ENCODE results near the gene MACROD1. TPM values are rescaled to one million over a fixed set of nuclear protein-coding genes. Genes with fewer than 3 reads are reported as not detected.

MACROD1 gene
- polyA plus RNA-seq, 1 donor (not counting 4 experiments of a cell fraction or from before 2014, with no cell fraction given), result 4.6 TPM

DNA sequence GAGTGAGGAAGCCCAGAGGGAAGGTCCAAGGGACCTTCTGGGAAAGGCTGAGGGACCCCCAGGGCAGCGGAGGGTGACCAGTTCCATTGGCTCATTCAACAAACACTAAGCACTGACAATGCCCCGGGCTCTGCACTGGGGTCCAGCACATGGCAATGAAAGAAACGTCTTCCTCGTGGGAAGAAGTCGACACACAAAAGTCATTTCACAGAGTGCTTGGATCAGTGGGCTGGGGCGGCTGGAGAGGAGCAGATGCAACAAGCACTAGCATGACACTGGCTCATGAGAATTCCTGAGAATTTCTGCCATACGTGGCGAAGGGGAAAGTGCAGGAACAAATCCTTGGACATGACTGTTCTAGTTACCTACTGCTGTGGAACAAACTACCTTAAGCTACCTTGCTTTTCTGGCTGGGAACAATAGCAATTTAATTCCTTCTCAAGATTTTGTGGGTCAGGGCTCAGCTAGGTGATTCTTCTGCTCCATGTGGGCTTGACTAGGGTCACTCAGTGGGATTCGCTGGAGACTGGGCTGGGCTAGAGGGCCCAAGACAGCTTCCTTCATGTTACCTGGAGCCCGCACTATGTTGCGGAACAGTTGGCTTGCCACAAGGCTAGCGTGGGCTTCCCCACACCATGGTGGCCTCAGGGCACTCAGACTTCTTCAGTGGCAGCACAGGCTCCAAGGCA, 13.2 kb upstream of the MACROD1 start:
- Histone ChIP-seq H4K20me1 (ENCODE audit: control insufficient read depth, extremely low read depth, insufficient read depth, low read length) (no peaks in the 10 kb centered on the region), H3K4me2 (ENCODE audit: control insufficient read depth, extremely low read depth, insufficient read depth, low read depth, low read length) (no peak overlapping the region), H3K4me1 (ENCODE audit: control insufficient read depth, extremely low read depth, insufficient read depth, low read length) (peaks cover 10% of the 10 kb centered on the region), H3K9me1 (ENCODE audit: control insufficient read depth, extremely low read depth, insufficient read depth, low read length) (no peaks in the 10 kb centered on the region), H3K79me2 (ENCODE audit: control insufficient read depth, insufficient read depth, low read length) (peaks cover 11% of the 10 kb centered on the region), H3K36me3 (ENCODE audit: control insufficient read depth in 2 of 2, extremely low read depth in 1 of 2, insufficient read depth in 2 of 2, low read length in 2 of 2) (peaks cover 0 to 2% of the 10 kb centered on the region in 2 experiments), H3K4me3 (ENCODE audit: control insufficient read depth in 2 of 3, extremely low read depth in 1 of 3, insufficient read depth in 2 of 3, low read depth in 1 of 3, low read length in 3 of 3) (no peak overlapping the region), H3K27me3 (ENCODE audit: control insufficient read depth, extremely low read depth, insufficient read depth, low read length) (no peaks in the 10 kb centered on the region), H3K9me3 (ENCODE audit: control insufficient read depth, low read depth, low read length) (no peaks in the 10 kb centered on the region), H2AFZ (ENCODE audit: control insufficient read depth, low read length) (no peak overlapping the region), H3K27ac (ENCODE audit: control insufficient read depth, insufficient read depth, low read length) (no peak overlapping the region), H3K9ac (ENCODE audit: control insufficient read depth, extremely low read depth, insufficient read depth, low read length) (no peak overlapping the region)
- DNase-seq (ENCODE audit: low read depth, low spot score) (no peak), FAIRE-seq (no peak)
- dilution Hi-C loops (cut with MboI; ENCODE audit: extremely low pct_ligation_motif_present, low sequenced_read_pairs), result no loop called here
- TF ChIP-seq EZH2 (IDR thresholded peaks at IDR 0.05; ENCODE audit: low read length), result no peak
- no peak for TF ChIP-seq CTCF (optimal IDR thresholded peaks at IDR 0.05 in 1 of 3, IDR thresholded peaks at IDR 0.05 in 1 of 3, conservative IDR thresholded peaks at IDR 0.05 in 1 of 3; ENCODE audit: extremely low read depth in 1 of 3, insufficient read depth in 2 of 3, low read length in 3 of 3)

DNA sequence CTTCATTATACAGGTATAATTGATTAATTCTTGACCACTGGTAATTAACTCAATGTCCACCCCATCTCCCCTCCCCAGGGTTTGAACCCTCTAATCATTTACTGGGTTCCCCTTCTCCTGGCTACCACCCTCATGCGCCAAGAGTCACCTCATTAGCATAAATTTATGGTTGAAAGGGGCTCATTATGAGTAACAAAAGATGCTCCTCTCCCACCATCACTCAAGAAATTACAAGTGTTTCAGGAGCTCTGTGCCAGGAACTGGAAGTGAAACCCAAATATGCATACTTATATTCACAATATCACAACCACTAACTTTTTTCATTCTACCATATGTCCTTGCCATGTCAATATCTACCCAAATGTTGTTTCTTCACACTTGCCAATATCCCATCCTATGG, 12.3 kb upstream of the MACROD1 start:
- no peaks in the 10 kb centered on the region for H3K9me3 ChIP-seq (ENCODE audit: control insufficient read depth, low read depth, low read length)
- dilution Hi-C loops (cut with MboI; ENCODE audit: extremely low pct_ligation_motif_present, low sequenced_read_pairs), result no loop called here
- no peaks in the 10 kb centered on the region for H3K27me3 ChIP-seq (ENCODE audit: control insufficient read depth, extremely low read depth, insufficient read depth, low read length)
- FAIRE-seq (no peak), DNase-seq (ENCODE audit: low read depth, low spot score) (no peak)
- no peak overlapping the region for H2AFZ ChIP-seq (ENCODE audit: control insufficient read depth, low read length)
- H3K4me3 ChIP-seq (ENCODE audit: control insufficient read depth in 2 of 3, extremely low read depth in 1 of 3, insufficient read depth in 2 of 3, low read depth in 1 of 3, low read length in 3 of 3), result no peak overlapping the region
- TF ChIP-seq EZH2 (IDR thresholded peaks at IDR 0.05; ENCODE audit: low read length), result no peak
- peaks cover 3% of the 10 kb centered on the region for H3K79me2 ChIP-seq (ENCODE audit: control insufficient read depth, insufficient read depth, low read length)
- no peak overlapping the region for H3K4me2 ChIP-seq (ENCODE audit: control insufficient read depth, extremely low read depth, insufficient read depth, low read depth, low read length)
- H3K27ac ChIP-seq (ENCODE audit: control insufficient read depth, insufficient read depth, low read length), result no peak overlapping the region
- no peaks in the 10 kb centered on the region for H3K36me3 ChIP-seq (ENCODE audit: control insufficient read depth in 2 of 2, extremely low read depth in 1 of 2, insufficient read depth in 2 of 2, low read length in 2 of 2)
- no peak overlapping the region for H3K9ac ChIP-seq (ENCODE audit: control insufficient read depth, extremely low read depth, insufficient read depth, low read length)
- H4K20me1 ChIP-seq (ENCODE audit: control insufficient read depth, extremely low read depth, insufficient read depth, low read length), result no peaks in the 10 kb centered on the region
- no peaks in the 10 kb centered on the region for H3K9me1 ChIP-seq (ENCODE audit: control insufficient read depth, extremely low read depth, insufficient read depth, low read length)
- peaks cover 10% of the 10 kb centered on the region for H3K4me1 ChIP-seq (ENCODE audit: control insufficient read depth, extremely low read depth, insufficient read depth, low read length)

DNA sequence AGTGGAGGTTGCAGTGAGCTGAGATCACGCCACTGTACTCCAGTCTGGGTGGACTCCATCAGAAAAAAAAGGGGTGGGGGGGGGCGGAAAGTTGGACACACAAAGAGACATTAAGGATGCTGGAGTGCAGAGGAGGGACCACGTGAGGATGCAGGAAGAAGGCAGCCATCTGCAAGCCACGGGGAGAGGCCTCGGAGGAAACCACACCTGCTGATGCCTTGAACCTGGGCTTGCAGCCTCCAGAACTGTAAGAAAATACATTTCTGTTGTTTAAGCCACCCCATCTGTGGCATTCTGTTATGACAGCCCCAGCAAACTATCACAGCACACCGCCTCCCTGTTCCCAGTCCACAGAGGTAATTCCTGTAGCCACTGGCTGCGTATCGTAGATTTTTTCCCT, 10.8 kb upstream of the MACROD1 start:
- Histone ChIP-seq H3K79me2 (ENCODE audit: control insufficient read depth, insufficient read depth, low read length) (no peaks in the 10 kb centered on the region), H3K4me2 (ENCODE audit: control insufficient read depth, extremely low read depth, insufficient read depth, low read depth, low read length) (no peak overlapping the region), H3K4me3 (ENCODE audit: control insufficient read depth in 2 of 3, extremely low read depth in 1 of 3, insufficient read depth in 2 of 3, low read depth in 1 of 3, low read length in 3 of 3) (no peak overlapping the region), H3K9ac (ENCODE audit: control insufficient read depth, extremely low read depth, insufficient read depth, low read length) (no peak overlapping the region), H3K36me3 (ENCODE audit: control insufficient read depth in 2 of 2, extremely low read depth in 1 of 2, insufficient read depth in 2 of 2, low read length in 2 of 2) (no peaks in the 10 kb centered on the region), H3K9me3 (ENCODE audit: control insufficient read depth, low read depth, low read length) (no peaks in the 10 kb centered on the region), H2AFZ (ENCODE audit: control insufficient read depth, low read length) (no peak overlapping the region), H3K27me3 (ENCODE audit: control insufficient read depth, extremely low read depth, insufficient read depth, low read length) (no peaks in the 10 kb centered on the region), H3K4me1 (ENCODE audit: control insufficient read depth, extremely low read depth, insufficient read depth, low read length) (peaks cover 7% of the 10 kb centered on the region), H4K20me1 (ENCODE audit: control insufficient read depth, extremely low read depth, insufficient read depth, low read length) (no peaks in the 10 kb centered on the region), H3K9me1 (ENCODE audit: control insufficient read depth, extremely low read depth, insufficient read depth, low read length) (no peaks in the 10 kb centered on the region), H3K27ac (ENCODE audit: control insufficient read depth, insufficient read depth, low read length) (no peak overlapping the region)
- TF ChIP-seq EZH2 (IDR thresholded peaks at IDR 0.05; ENCODE audit: low read length) (no peak), CTCF (optimal IDR thresholded peaks at IDR 0.05 in 1 of 3, IDR thresholded peaks at IDR 0.05 in 1 of 3, conservative IDR thresholded peaks at IDR 0.05 in 1 of 3; ENCODE audit: extremely low read depth in 1 of 3, insufficient read depth in 2 of 3, low read length in 3 of 3) (no peak)
- dilution Hi-C loops (cut with MboI; ENCODE audit: extremely low pct_ligation_motif_present, low sequenced_read_pairs), result no loop called here
- DNase-seq (ENCODE audit: low read depth, low spot score) (no peak), FAIRE-seq (no peak)

All from keratinocyte (primary cell).